ENCODE results near the gene SLC38A9.

DNA sequence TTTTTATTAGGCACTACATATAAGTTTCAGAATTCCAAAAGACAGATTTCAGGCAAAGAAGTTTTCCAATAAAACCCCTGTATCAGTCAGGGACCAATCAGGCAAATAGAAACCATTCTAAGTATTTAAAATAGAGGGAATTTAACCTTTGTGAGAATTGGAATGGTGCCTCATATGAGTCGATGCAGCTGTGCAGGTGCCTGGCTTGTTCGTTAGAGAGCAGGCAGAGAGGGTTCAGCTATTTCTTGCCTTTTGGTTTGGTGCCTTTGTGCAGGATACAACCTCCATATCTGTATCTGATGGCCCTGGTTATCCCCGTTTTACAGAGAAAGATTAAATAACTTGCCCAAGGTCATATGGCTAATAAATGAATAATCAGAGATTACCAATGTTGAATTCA is 19.7 kb upstream of the SLC38A9 start:
- TF ChIP-seq CTCF (IDR thresholded peaks at IDR 0.05) (no peak), POLR2A (IDR thresholded peaks at IDR 0.05) (no peak)

Data from lower leg skin (tissue), 3 donors.